Lung (tissue), 12 donors: ENCODE results near the gene COQ4. TPM values are rescaled to one million over a fixed set of nuclear protein-coding genes. Genes with fewer than 3 reads are reported as not detected.

Source experiments
- ATAC-seq: fragments of 200-7000 bp; cut with Tn5 transposase; one replicate; pipeline ENCODE4 v1.9.1; 2020; ENCODE audit warnings: moderate number of reproducible peaks; ENCODE audit not compliant: insufficient read depth, low FRiP score
- DNase-seq, 3 donors: peaks; one replicate each; pipeline ENCODE4 v3.0.0-alpha.2; 2013 to 2017
- H3K27ac ChIP-seq, 2 donors: one replicate each; pipeline ENCODE4 v1.5.1; 2013; ENCODE audit warnings: mild to moderate bottlenecking in 2 of 2, moderate library complexity in 2 of 2, control low read depth in 1 of 2, inconsistent platforms in 1 of 2, low read depth in 1 of 2, low read length in 1 of 2
- H3K27me3 ChIP-seq, 3 donors: one replicate each; pipeline ENCODE4 v1.5.1; 2013; ENCODE audit warnings: low read length in 2 of 3; ENCODE audit not compliant: control insufficient read depth in 3 of 3, insufficient read depth in 3 of 3
- H3K36me3 ChIP-seq, 4 donors: one replicate each; pipeline ENCODE4 v1.5.1; 2013; ENCODE audit warnings: low read length in 4 of 4, mild to moderate bottlenecking in 1 of 4, moderate library complexity in 1 of 4; ENCODE audit not compliant: control insufficient read depth in 4 of 4, insufficient read depth in 4 of 4
- H3K4me1 ChIP-seq, 5 donors: one replicate each; pipeline ENCODE4 v1.5.1; 2013; ENCODE audit warnings: low read length in 5 of 5, mild to moderate bottlenecking in 2 of 5, moderate library complexity in 1 of 5; ENCODE audit not compliant: control insufficient read depth in 5 of 5, insufficient read depth in 5 of 5
- H3K4me3 ChIP-seq: one replicate; pipeline ENCODE4 v1.5.1; 2013; ENCODE audit warnings: mild to moderate bottlenecking, control low read depth, moderate library complexity
- H3K9ac ChIP-seq, 2 donors: one replicate each; pipeline ENCODE4 v1.5.1; 2013; ENCODE audit warnings: low read length in 2 of 2, control low read depth in 1 of 2; ENCODE audit not compliant: insufficient read depth in 1 of 2
- H3K9me3 ChIP-seq, 4 donors: one replicate each; pipeline ENCODE4 v1.5.1; 2013; ENCODE audit warnings: low read length in 3 of 4, mild to moderate bottlenecking in 1 of 4, moderate library complexity in 1 of 4; ENCODE audit not compliant: control insufficient read depth in 4 of 4, insufficient read depth in 3 of 4
- WGBS, 2 donors: extraction: QIAGEN DNeasy Blood & Tissue Kit; methylation state at CpG; one replicate each; pipeline ENCODE4 v1.1.7; 2013; 5-methylcytosine and 5-hydroxymethylcytosine counted together
- polyA plus RNA-seq, 2 donors: library from polyadenylated mRNA; stranded (reverse); fragments of 200-250 nt; gene quantifications; one replicate each; pipeline ENCODE4 v1.2.1, GENCODE V29; 2013
- total RNA-seq, 2 donors: library from RNA; depleted of rRNA in 1 of 2; stranded (reverse); fragments of >200 nt in 1 of 2; gene quantifications; one replicate each; pipeline ENCODE4 v1.2.1, GENCODE V29; 2014 to 2021
- TF ChIP-seq, protein P1 (sequence below): IDR thresholded peaks from 2 replicates; pipeline ENCODE4 v1.5.1; 2012; ENCODE audit warnings: mild to moderate bottlenecking; ENCODE audit errors: control extremely low read depth, extremely low read depth
- donor health status: control.
- donor health status: control.
- donor health status: Bipolar disorder and iron deficiency.
- donor health status: healthy.
- donor health status: DM: yes; HTN: yes; CAD: no.

The COQ4 gene
- total and polyA plus RNA-seq, 4 donors: 32.4 to 63.8 (median 49.1) TPM

DNA sequence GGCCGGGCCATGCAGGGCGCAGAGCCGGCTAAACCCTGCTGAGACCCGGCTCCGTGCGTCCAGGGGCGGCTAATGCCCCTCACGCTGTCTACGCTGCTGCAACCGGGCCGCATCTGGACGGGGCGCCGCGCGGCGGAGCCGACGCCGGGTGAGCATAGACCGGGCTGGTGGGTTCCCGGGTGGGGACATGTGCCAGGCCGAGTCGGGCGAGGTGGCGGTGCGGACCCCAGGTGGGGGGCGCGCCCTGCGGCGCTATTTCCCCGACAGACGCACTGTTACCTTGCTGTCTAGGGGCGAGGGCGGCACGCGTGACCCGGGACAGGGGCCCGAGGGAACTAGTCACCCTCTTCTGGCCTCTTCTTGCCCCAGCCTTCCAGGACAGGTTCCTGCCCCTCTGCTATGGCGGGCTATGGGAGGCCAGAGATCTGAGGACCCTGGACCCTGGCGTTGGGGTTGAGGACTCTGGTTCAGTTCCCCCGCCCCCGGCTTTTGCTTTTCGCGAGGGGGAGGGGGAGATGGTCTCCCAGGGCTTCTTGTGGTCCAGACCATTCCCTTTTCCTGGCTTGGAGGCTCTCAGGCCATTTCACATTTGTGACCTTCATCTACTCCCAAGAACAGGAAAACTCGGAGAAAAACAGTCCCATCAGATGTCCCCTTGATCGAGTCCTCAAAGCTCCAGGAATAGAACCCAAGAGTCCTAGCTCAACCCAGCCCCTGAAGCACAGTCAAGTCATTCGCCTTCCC lies 18.2 kb downstream of the COQ4 start:
- peak overlapping the region; percentile 76 to 84 for H3K27ac ChIP-seq
- peaks cover 0 to 26% (median 8%) of the 10 kb centered on the region in 4 donors for H3K36me3 ChIP-seq
- no peak overlapping the region for H3K9ac ChIP-seq
- H3K4me1 ChIP-seq: peaks cover 0 to 7% (median 2%) of the 10 kb centered on the region in 5 donors
- TF ChIP-seq, protein P1, sequence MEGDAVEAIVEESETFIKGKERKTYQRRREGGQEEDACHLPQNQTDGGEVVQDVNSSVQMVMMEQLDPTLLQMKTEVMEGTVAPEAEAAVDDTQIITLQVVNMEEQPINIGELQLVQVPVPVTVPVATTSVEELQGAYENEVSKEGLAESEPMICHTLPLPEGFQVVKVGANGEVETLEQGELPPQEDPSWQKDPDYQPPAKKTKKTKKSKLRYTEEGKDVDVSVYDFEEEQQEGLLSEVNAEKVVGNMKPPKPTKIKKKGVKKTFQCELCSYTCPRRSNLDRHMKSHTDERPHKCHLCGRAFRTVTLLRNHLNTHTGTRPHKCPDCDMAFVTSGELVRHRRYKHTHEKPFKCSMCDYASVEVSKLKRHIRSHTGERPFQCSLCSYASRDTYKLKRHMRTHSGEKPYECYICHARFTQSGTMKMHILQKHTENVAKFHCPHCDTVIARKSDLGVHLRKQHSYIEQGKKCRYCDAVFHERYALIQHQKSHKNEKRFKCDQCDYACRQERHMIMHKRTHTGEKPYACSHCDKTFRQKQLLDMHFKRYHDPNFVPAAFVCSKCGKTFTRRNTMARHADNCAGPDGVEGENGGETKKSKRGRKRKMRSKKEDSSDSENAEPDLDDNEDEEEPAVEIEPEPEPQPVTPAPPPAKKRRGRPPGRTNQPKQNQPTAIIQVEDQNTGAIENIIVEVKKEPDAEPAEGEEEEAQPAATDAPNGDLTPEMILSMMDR: no peak
- DNase-seq (peak in 1 of 3 donors; percentile 10), ATAC-seq (no peak)
- no peaks in the 10 kb centered on the region for H3K27me3 ChIP-seq
- 1% methylated on average over 34 to 48 of the region's 48 CpGs for WGBS, 2 donors
- H3K9me3 ChIP-seq: no peaks in the 10 kb centered on the region
- H3K4me3 ChIP-seq: peak overlapping the region; percentile 85

DNA sequence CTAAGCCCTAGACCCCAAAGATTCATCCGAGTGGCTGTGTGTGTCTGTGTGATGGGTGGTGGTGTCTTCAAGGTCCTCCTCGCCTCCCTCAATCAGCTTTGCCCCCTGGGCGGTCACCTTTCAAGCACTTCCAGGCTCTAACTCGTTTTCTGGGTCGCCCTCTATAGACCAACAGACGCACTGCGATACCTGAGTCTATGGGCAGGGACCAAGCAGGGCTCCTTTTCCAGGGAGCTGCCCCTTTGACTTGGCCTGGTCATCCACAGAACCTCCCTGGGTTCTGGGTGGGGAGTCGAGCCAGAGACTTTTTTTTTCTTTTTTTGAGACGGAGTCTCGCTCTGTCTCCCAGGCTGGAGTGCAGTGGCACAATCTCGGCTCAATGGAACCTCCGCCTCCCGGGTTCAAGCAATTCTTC lies 18.8 kb downstream of the COQ4 start:
- 32 to 36% methylated on average over 13 of the region's 13 CpGs for WGBS, 2 donors
- no peak overlapping the region for H3K27ac ChIP-seq
- DNase-seq (peak; percentile 43 to 61 (median 48)), ATAC-seq (peak; percentile 58)
- H3K36me3 ChIP-seq: peaks cover 0 to 29% (median 8%) of the 10 kb centered on the region in 4 donors
- no peaks in the 10 kb centered on the region for H3K9me3 ChIP-seq
- no peaks in the 10 kb centered on the region for H3K27me3 ChIP-seq
- peak overlapping the region; percentile 85 for H3K4me3 ChIP-seq
- TF ChIP-seq, protein P1: peak; percentile 53
- no peak overlapping the region for H3K9ac ChIP-seq
- H3K4me1 ChIP-seq: peaks cover 0 to 7% (median 2%) of the 10 kb centered on the region in 5 donors

DNA sequence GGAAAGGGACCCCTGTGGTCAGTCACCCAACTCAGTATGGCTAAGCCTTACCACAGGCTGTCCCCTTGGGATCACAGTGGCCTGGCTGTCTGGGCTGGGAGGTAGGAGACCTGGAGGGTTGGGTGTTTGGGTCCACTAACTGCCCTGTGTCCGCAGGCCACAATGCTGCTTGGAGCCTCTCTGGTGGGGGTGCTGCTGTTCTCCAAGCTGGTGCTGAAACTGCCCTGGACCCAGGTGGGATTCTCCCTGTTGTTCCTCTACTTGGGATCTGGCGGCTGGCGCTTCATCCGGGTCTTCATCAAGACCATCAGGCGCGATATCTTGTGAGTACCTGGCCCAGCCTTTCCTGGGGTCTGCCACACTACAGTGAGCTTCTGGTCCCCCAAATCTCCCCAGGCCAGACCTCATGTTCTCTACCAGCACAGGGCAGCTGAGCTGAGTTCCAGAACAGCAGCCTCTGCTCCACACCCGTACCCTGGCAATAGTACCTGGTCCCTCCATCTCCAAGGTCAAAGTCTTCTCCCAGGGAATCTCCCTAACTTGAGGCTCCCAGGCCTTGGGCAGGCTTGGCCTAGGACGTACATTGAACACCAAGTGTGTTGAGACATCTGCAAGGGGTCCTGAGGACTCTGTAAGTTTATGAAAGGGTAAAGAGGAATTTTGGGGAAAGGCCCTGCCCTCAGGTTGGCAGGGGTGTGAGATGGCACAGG lies 20.5 kb downstream of the COQ4 start:
- H3K9ac ChIP-seq: no peak overlapping the region
- H3K27ac ChIP-seq: no peak overlapping the region
- no peak for ATAC-seq
- H3K36me3 ChIP-seq: peaks cover 0 to 40% (median 11%) of the 10 kb centered on the region in 4 donors
- peaks cover 0 to 7% (median 2%) of the 10 kb centered on the region in 5 donors for H3K4me1 ChIP-seq
- no peaks in the 10 kb centered on the region for H3K9me3 ChIP-seq
- WGBS, 2 donors: 98% methylated on average over 8 of the region's 8 CpGs
- TF ChIP-seq, protein P1: no peak
- H3K27me3 ChIP-seq: no peaks in the 10 kb centered on the region
- H3K4me3 ChIP-seq: no peak overlapping the region
- no peak for DNase-seq
